Measurements from ENCODE around the gene ZBTB20.

The ZBTB20 gene

GRCh38 chr3:114502204-114502603 is 644.9 kb downstream of the ZBTB20 start:
- DNase-seq, result no peak

- no peak for DNase-seq
Observed at GRCh38 chr3:114499976-114500375, 647.1 kb downstream of the ZBTB20 start.

GRCh38 chr3:114498539-114499370 is 648.3 kb downstream of the ZBTB20 start:
- DNase-seq, result no peak

GRCh38 chr3:114496874-114497273 is 650.2 kb downstream of the ZBTB20 start:
- DNase-seq, result no peak

- DNase-seq, result no peak
Observed at GRCh38 chr3:114496466-114496865, 650.6 kb downstream of the ZBTB20 start.

GRCh38 chr3:114496021-114496434 is 651.1 kb downstream of the ZBTB20 start:
- DNase-seq, result no peak

GRCh38 chr3:114494498-114494897 is 652.6 kb downstream of the ZBTB20 start:
- DNase-seq, result no peak

- DNase-seq, result no peak
Observed at GRCh38 chr3:114490829-114491228, 656.3 kb downstream of the ZBTB20 start.

GRCh38 chr3:114487502-114487901 is 659.6 kb downstream of the ZBTB20 start:
- no peak for DNase-seq

- DNase-seq, result no peak
Observed at GRCh38 chr3:114484919-114485318, 662.2 kb downstream of the ZBTB20 start.

- no peak for DNase-seq
Observed at GRCh38 chr3:114481113-114481512, 666.0 kb downstream of the ZBTB20 start.

- DNase-seq, result no peak
Observed at GRCh38 chr3:114480442-114480841, 666.6 kb downstream of the ZBTB20 start.

- no peak for DNase-seq
Observed at GRCh38 chr3:114478801-114479200, 668.3 kb downstream of the ZBTB20 start.

GRCh38 chr3:114476511-114476910 is 670.6 kb downstream of the ZBTB20 start:
- no peak for DNase-seq

GRCh38 chr3:114471478-114471877 is 675.6 kb downstream of the ZBTB20 start:
- DNase-seq, result no peak

- no peak for DNase-seq
Observed at GRCh38 chr3:114469070-114469469, 678.0 kb downstream of the ZBTB20 start.

- DNase-seq, result no peak
Observed at GRCh38 chr3:114466816-114467215, 680.3 kb downstream of the ZBTB20 start.

GRCh38 chr3:114466251-114466650 is 680.8 kb downstream of the ZBTB20 start:
- no peak for DNase-seq

GRCh38 chr3:114464548-114464947 is 682.5 kb downstream of the ZBTB20 start:
- DNase-seq, result no peak

- DNase-seq, result no peak
Observed at GRCh38 chr3:114462750-114463149, 684.3 kb downstream of the ZBTB20 start.

- no peak for DNase-seq
Observed at GRCh38 chr3:114460459-114460858, 686.6 kb downstream of the ZBTB20 start.

- no peak for DNase-seq
Observed at GRCh38 chr3:114456742-114457141, 690.3 kb downstream of the ZBTB20 start.

- DNase-seq, result no peak
Observed at GRCh38 chr3:114455432-114455831, 691.7 kb downstream of the ZBTB20 start.

GRCh38 chr3:114454551-114455251 is 692.4 kb downstream of the ZBTB20 start:
- DNase-seq, result no peak
